Activated CD8-positive, alpha-beta memory T cell treated with anti-CD3 and anti-CD28 coated beads for 36 hours (primary cell): ENCODE measurements around the gene C1GALT1C1L. TPM values are rescaled to one million over a fixed set of nuclear protein-coding genes. Genes with fewer than 3 reads are reported as not detected.

ENCODE experiments used
- CTCF ChIA-PET: fragments of 350-600 bp; sonication (Branson Sonifier 250); formaldehyde crosslinking; loops from one replicate; lab custom pipeline; 2021; ENCODE audit warnings: antibody characterized with exemption; lab: Charles Lee
- POLR2A ChIA-PET: fragments of 350-600 bp; sonication (Branson Sonifier 250); formaldehyde crosslinking; loops from one replicate; lab custom pipeline; 2021; ENCODE audit warnings: antibody characterized with exemption; lab: Charles Lee
- total RNA-seq, 2 experiments: library from RNA; stranded (reverse); gene quantifications; one replicate each; pipeline ENCODE4 v1.2.3, GENCODE V29; 2021

C1GALT1C1L gene
- total RNA-seq, 2 experiments from 2014 or later = 0.21 TPM; not detected in 1

DNA sequence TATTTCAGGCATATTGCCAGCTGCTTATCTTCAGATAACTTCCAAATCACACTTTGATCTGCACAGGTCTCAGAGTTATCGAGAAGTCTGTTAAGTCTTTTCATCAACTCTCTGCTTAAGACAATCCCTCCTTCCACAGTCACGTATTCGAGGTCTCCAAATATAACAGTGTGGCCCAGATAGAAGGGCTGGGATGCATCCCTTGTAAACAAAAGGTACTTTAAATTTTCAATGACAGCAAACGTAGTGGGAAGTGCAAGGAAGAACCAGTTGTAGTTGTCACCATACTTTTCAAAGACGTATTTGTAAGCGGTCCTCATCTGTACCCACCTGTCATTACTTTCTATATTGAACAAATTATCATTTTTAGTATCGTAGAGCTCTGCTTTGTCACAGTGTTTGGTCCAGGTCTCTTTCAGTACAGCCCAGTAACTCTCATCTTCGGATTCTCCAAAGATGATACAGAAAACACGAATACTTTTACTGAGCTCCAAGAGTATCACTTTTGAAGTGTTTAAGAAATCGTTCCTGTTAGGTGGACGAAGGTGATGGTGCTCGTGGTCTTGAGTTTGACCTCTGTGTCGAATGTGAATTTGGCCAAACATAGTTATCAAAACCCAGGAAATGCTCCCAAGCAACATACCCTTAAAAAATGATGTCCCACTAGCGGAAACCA is 445 bp downstream of the C1GALT1C1L start:
- POLR2A ChIA-PET = no interaction called here
- CTCF ChIA-PET = interaction anchor here (0.6 kb wide), 1 partner anchor 112 kb away, joined by 3 read pairs; no protein-coding TSS in a partner anchor

DNA sequence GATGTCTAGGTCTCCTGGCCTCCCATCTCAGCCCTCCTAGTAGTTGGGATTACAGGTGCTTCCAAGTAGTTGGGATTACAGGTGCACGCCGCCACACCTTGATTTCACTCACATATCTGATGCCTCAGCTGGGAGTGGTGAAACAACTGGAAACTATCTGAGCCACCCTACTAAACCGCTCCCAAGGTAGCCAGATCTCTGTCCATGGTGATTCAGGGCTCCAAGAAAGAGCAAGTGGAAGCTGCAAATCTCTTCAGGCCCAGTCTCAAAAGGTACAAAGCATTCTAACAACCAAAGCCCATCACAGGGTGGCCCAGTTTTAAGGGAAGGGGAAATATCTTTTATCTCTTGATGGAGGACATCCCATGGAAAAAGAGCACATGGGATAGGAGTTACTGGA is 19.0 kb downstream of the C1GALT1C1L start:
- POLR2A ChIA-PET = no interaction called here
- CTCF ChIA-PET = no interaction called here

DNA sequence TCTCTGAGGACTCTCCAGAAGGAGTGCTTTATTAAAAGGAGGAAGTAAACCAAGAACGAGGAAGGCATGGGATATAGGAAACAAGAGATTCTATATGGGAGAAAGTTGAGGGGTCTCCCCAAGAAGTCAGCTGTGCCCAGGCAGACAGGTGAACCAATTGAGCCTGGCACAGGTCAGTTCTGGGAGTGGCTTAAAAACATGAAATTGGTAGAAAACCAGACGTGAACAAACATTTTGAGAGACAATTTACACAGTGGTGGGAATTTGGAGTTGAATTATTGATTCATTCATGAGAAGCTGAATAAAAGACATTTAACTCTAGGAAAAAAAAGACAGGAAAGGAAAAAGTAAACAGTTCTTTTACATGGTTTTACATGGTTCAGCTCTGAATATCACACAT is 22.7 kb downstream of the C1GALT1C1L start:
- CTCF ChIA-PET = no interaction called here
- POLR2A ChIA-PET = no interaction called here

DNA sequence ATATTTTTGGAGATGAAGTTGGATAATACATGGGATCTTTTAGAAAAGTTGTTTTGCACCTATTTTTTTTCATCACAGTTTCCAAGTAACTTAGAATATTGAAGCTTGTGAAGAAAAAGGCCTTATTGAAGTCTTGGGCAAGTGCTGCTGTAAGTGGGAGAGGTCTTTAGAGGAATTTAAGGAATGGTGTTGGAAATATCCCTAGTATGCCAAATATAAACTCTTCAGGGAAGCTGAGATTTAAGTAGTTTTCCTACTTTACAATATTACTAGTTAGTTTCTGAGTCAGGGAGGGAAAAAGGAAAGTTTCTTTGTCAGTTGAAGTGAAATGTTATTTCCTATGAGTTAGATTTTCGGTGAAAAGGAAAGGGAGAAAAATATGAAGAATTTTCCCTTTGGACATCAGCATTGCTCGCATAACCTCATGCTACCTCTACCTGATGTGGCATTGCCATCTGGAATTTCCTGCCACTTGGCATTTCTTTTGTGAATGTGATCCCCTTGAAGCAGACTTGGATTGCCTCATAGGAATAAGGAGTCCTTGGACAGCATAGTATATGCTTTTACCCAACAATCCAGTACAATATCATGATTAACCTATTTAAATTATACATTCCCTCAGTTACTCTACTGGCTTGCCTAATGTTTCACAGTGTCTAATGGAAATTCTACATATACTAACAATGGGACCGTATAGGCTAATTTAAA is 27.1 kb downstream of the C1GALT1C1L start:
- ChIA-PET CTCF (no interaction called here), POLR2A (no interaction called here)

DNA sequence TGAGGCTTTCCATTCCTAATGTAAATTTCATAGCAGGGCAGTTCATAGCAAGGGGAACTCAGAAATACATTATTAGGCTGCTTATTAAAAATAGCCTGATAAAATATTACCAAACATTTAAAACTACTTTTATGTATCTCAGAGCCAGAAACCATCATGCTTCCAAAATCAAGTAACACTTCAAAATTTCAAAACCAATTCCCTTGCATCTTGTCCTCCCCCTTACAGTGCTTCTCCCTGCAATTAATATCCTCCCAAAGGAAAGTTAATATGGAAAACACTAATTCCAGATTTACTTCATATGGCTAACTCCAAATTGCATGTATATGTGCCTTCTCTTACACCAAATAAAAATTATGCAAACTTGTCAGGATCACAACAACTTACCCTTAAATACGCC is 32.5 kb downstream of the C1GALT1C1L start:
- ChIA-PET CTCF (no interaction called here), POLR2A (no interaction called here)

DNA sequence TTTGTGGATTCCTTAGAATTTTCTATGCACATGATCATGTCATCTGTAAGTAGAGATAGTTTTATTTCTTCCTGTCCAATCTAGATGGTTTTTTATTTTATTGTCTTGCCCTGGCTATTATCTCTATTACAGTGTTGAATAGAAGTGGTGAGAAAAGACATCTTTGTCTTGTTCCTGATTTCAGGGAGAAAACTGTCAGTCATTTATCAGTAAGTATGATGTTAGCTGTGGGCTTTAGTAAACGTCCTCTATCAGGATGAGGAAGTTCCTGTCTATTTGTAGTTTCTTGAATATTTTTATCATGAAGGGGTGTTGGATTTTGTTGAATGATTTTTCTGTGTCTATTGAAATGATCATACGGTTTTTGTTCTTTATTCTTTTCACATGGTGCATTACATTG is 33.9 kb downstream of the C1GALT1C1L start:
- CTCF ChIA-PET = no interaction called here
- POLR2A ChIA-PET = no interaction called here

DNA sequence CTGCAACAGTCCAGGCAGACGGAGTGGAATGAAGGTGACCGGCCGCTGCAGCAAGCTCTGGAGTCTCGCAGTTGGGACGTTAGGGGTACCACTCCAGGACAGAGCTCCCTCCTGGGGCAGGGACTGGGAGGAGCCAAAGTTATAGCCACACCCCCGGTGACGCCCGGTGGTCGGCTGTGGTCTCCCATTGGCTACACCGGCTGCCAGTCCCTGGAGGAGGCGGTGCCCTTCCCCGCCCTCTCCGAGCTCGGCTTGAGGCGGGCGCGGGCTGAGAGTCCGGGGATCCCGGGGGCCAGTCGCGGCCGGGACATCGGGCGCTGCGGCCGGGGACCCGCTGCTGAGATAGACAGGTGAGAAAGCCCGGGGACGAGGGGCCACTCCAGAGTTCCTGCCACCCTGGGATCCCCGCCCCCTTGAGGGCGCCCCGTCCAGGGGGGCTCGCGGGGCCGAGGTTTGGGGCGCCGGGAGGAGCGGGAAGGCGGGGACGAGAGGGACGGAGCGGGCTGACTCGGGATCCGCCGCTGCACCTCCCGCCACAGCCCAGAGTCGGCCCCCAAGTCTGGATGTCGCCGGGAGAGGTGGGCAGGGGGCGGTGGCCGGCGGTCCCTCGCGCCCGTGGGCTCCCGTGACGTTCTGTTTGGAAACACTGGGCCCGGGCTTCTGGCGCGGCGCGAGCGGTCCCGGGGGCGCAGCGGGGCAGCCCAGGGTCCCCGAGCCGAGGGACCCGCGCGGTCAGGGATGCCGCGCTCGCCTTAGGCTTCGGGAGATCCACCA is 39.0 kb downstream of the C1GALT1C1L start, which contains the start of gene PLEKHH2:
Gene PLEKHH2 (plus strand): TSS at position 231 of the 774 bp plus-strand sequence. CDS start 7,414 bp downstream, outside the sequence.
- POLR2A ChIA-PET = interaction anchor here (1.3 kb wide), 1 partner anchor 41 kb away, joined by 3 read pairs; the partner anchor contains the start of gene THADA

DNA sequence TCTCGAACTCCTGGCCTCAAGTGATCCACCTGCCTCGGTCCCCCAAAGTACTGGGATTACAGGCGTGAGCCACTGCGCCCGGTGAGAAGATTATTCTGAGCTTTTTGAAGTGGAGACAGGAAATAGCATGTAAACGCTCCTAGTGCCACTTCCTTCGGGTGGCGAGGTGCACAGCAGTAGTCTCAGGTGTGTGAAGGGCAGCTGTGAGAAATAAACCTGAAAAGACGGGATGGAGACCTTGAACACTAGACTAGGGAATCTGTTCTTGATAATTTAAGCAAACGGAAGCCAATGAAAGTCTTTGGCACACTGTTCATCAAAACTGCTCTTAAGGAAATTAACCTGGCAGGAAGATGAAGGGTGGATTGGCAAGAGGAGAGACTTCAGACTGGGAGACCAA is 39.6 kb downstream of the C1GALT1C1L start:
- CTCF ChIA-PET = interaction anchor here (0.8 to 1.1 kb wide), 2 partner anchors 23 to 825 kb away, joined by 3 read pairs; no protein-coding TSS in a partner anchor
- POLR2A ChIA-PET = interaction anchor here (1.3 kb wide), 1 partner anchor 40 kb away, joined by 3 read pairs; the partner anchor contains the start of gene THADA

More for the DNA sequence above, 39.0 kb downstream of the C1GALT1C1L start, which contains the start of gene PLEKHH2:
- CTCF ChIA-PET = interaction anchor here (0.8 to 1.1 kb wide), 2 partner anchors 24 to 826 kb away, joined by 3 read pairs; no protein-coding TSS in a partner anchor

DNA sequence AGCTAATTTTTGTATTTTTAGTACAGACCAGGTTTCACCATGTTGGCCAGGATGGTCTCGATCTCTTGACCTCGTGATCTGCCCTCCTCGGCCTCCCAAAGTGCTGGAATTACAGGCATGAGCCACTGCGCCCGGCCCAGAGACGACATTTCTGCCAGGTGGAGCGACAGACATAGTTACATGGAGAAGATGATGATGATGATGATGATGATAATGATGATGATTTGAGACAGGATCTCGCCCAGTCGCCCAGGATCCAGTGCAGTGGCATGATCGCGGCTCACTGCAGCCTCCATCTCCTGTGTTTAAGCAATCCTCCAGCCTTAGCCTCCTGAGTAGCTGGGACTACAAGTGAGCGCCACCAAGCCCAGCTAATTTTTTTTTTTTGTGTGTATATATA is 40.1 kb downstream of the C1GALT1C1L start:
- POLR2A ChIA-PET = interaction anchor here (1.3 kb wide), 1 partner anchor 40 kb away, joined by 3 read pairs; the partner anchor contains the start of gene THADA
- CTCF ChIA-PET = interaction anchor here (1.1 kb wide), 1 partner anchor 23 kb away, joined by 3 read pairs; no protein-coding TSS in a partner anchor

DNA sequence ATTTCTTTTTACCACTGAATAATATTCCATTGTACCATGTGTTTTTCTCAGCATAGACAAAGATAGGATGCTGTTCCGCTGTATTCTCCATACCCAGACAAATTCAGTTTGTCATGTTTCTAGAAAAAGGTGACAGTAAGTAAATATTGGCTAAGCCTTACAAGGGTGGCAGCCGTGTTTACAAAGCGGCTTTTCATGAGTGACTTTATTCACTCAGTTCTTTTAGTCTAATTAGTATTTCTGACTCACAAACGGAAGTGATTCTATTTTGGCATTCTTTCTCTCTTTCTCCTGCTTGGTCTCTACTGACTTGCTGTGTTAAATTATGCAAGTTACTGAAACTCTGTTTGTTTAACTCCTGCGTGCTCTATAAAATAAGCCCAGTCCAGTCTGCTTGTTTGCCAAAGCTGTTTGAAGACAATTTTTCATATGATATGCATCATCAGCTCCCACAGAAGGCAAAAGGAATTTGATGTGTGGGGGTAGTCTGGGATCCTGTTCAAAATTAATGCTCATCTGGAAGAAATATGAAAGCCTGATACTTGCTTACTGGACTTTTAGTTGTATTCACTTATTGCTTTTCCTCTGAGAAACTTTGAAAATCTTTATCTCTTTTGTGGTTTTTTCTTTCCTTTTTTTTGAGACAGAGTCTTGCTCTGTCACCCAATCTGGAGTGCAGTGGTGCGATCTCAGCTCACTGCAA is 41.5 kb downstream of the C1GALT1C1L start:
- ChIA-PET POLR2A (no interaction called here), CTCF (no interaction called here)

DNA sequence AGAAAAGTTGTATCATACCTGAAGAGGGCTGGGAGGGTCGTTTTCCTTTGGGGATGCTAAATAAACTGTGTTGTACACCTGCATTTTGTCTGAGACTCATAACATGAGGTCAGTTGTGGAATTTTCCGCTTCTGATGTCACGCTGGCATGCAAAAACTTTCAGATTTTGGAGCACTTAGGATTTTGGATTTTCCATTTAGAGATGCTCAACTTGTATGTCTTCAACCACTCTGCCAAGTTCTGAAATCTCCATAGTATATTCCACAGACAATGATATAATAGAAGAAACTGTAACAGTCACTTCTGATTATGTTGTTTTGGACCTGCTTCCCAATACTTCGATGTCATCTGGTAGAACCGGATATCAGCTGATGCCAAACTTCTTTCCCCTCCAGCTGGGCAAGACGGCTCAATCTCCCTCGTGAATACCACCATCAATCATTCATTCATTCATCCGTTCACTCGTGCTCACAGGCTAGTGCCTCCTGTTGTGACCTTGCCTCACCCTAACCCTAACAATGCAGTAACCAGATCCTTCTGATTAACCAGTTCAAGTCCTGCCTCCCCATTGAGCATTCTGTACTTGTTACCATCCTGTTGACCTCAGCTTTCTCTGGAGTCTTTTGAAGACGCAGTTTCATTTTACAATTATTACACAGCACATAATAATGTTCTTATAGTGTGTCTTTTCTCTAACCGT is 44.5 kb downstream of the C1GALT1C1L start:
- CTCF ChIA-PET = no interaction called here

More for the DNA sequence above, 44.5 kb downstream of the C1GALT1C1L start:
- POLR2A ChIA-PET = no interaction called here

Other genes with a start within 250 kb of the C1GALT1C1L start
- 10 to 100 TPM; 52.7 to 54.2 TPM for gene THADA, start 80.4 kb downstream of the C1GALT1C1L start, total RNA-seq
- gene PLEKHH2, start 39.2 kb downstream of the C1GALT1C1L start, total RNA-seq = under 1 TPM; 0.50 to 0.70 TPM
- gene DYNC2LI1, start 97.6 kb upstream of the C1GALT1C1L start, total RNA-seq = 10 to 100 TPM; 11.8 to 13.1 TPM
- not detected for gene ABCG5, start 162.4 kb upstream of the C1GALT1C1L start, total RNA-seq
- gene ABCG8, start 162.5 kb upstream of the C1GALT1C1L start, total RNA-seq = not detected